ENCODE measurements around the gene EBF3. TPM values are rescaled to one million over a fixed set of nuclear protein-coding genes. Genes with fewer than 3 reads are reported as not detected.

The EBF3 gene
- total and polyA plus RNA-seq, 2 donors (not counting 3 experiments of a cell fraction or from before 2014, with no cell fraction given) = 0.92 to 2.7 TPM

GRCh38 chr10:129933456-129934092 lies 30.5 kb downstream of the EBF3 start:
- Histone ChIP-seq H3K4me2 (ENCODE audit: insufficient read depth, low read length) (no peak overlapping the region), H3K27ac (ENCODE audit: insufficient read depth, low read depth, low read length) (no peak overlapping the region), H2AFZ (ENCODE audit: low read depth, low read length) (no peak overlapping the region), H3K4me1 (ENCODE audit: control insufficient read depth, extremely low read depth, insufficient read depth, low read length) (no peaks in the 10 kb centered on the region), H3K9me3 (replicated peaks; ENCODE audit: control insufficient read depth, insufficient read depth, low read length) (no peaks in the 10 kb centered on the region), H3K9me1 (replicated peaks; ENCODE audit: control insufficient read depth, extremely low read depth, insufficient read depth, low read length) (no peaks in the 10 kb centered on the region), H3K79me2 (ENCODE audit: control insufficient read depth, insufficient read depth, low read length) (no peaks in the 10 kb centered on the region), H4K20me1 (replicated peaks; ENCODE audit: control insufficient read depth, extremely low read depth, insufficient read depth, low read length) (no peaks in the 10 kb centered on the region), H3K4me3 (replicated peaks in 1 of 3; ENCODE audit: insufficient read depth in 1 of 3, low read depth in 1 of 3, low read length in 3 of 3) (no peak overlapping the region), H3K36me3 (ENCODE audit: control insufficient read depth in 2 of 2, extremely low read depth in 1 of 2, insufficient read depth in 2 of 2, low read length in 2 of 2) (no peaks in the 10 kb centered on the region), H3K9ac (replicated peaks; ENCODE audit: extremely low read depth, insufficient read depth, low read length) (no peak overlapping the region), H3K27me3 (ENCODE audit: control insufficient read depth in 2 of 2, insufficient read depth in 2 of 2, low read length in 2 of 2) (no peaks in the 10 kb centered on the region)
- POLR2A ChIA-PET = no interaction called here
- intact Hi-C loops (cut with micrococcal nuclease) = no loop called here
- FAIRE-seq (no peak), DNase-seq (ENCODE audit: low read depth, low spot score) (no peak)
- TF ChIP-seq MYC (IDR thresholded peaks at IDR 0.05; ENCODE audit: low read depth, low read length) = no peak
- TF ChIP-seq EZH2 (IDR thresholded peaks at IDR 0.05; ENCODE audit: borderline replicate concordance, low read depth, low read length, severe bottlenecking) = no peak
- no peak for TF ChIP-seq POLR2A (IDR thresholded peaks at IDR 0.05; ENCODE audit: low read depth, low read length)
- no peak for TF ChIP-seq CTCF (IDR thresholded peaks at IDR 0.05; ENCODE audit: extremely low read depth in 1 of 2, insufficient read depth in 1 of 2, low read depth in 1 of 2, low read length in 2 of 2)
- no peak for TF ChIP-seq POLR2AphosphoS5 (IDR thresholded peaks at IDR 0.05; ENCODE audit: insufficient read depth, low read depth, low read length)
- TF ChIP-seq GATA2 (IDR thresholded peaks at IDR 0.05; ENCODE audit: insufficient read depth, insufficient read length, low read depth, low read length) = no peak
- no peak for TF ChIP-seq JUN (IDR thresholded peaks at IDR 0.05; ENCODE audit: borderline replicate concordance, insufficient read depth, insufficient read length, low read depth)
- dilution Hi-C loops (cut with MboI; ENCODE audit: extremely low pct_ligation_motif_present, low sequenced_read_pairs) = no loop called here
- CTCF ChIA-PET = no interaction called here
- no TSS peak for BruUV-seq (replicated peaks)
